HCT116 (cell line): ENCODE measurements around the gene LCN2. TPM values are rescaled to one million over a fixed set of nuclear protein-coding genes. Genes with fewer than 3 reads are reported as not detected.
A peak's percentile ranks its signal among the peaks of the same experiment; 100 is the strongest.

Source experiments
- ATAC-seq: fragments of 200-7000 bp; cut with Tn5 transposase; 2 replicates; pipeline ENCODE4 v1.9.1; 2020; ENCODE audit warnings: mild to moderate bottlenecking, moderate library complexity
- BruUV-seq: library from RNA; stranded (reverse); fragments of 400-500 nt; replicated peaks from 2 replicates; lab custom pipeline; 2021; lab: Mats Ljungman, UMichigan
- CTCF ChIA-PET: fragments of 300-600 bp; sonication (Branson Sonifier 250); formaldehyde crosslinking; loops from one replicate; lab custom pipeline; 2021; ENCODE audit warnings: antibody characterized with exemption; lab: Charles Lee
- POLR2A ChIA-PET: fragments of 300-600, 350-600 bp; sonication (Branson Sonifier 250); formaldehyde crosslinking; loops from one replicate; lab custom pipeline; 2021; ENCODE audit warnings: antibody characterized with exemption; lab: Charles Lee
- RAD21 ChIA-PET, 2 experiments: fragments of 300-600 bp; sonication (Branson Sonifier 250); formaldehyde crosslinking; loops; one replicate each; lab custom pipeline; 2023; ENCODE audit warnings: low total read pairs in 2 of 2; ENCODE audit not compliant: uncharacterized antibody in 2 of 2, unreplicated experiment in 2 of 2, low non-redundant PET in 1 of 2; lab: Charles Lee
- DNase-seq: peaks from one replicate; pipeline ENCODE4 v3.0.0-alpha.2; 2010; ENCODE audit warnings: low read depth, low spot score
- H2AFZ ChIP-seq: fragments of 200-600 bp; shearing (Covaris generic), sonication (generic); 2 replicates; pipeline ENCODE4 v1.6.1; 2017; ENCODE audit warnings: low read depth, mixed run types, mixed read lengths, antibody characterized with exemption, low read length; ENCODE audit not compliant: poor library complexity, severe bottlenecking
- H3K27ac ChIP-seq: 2 replicates; pipeline ENCODE4 v1.5.1; 2012; ENCODE audit warnings: low read depth, low read length
- H3K27me3 ChIP-seq: fragments of 200-600 bp; sonication (generic); 2 replicates; pipeline ENCODE4 v1.6.1; 2016; ENCODE audit warnings: mixed run types, low read length, mixed read lengths; ENCODE audit not compliant: insufficient read depth
- H3K36me3 ChIP-seq, 2 experiments: fragments of 200-500 bp in 1 of 2; fragments of 200-600 bp in 1 of 2; sonication (Bioruptor generic) in 1 of 2; sonication (generic) in 1 of 2; 2 replicates each; pipeline versions ENCODE4 v1.5.1 to v1.6.1; 2014 to 2016; ENCODE audit warnings: low read length in 2 of 2, inconsistent platforms in 1 of 2, mixed read lengths in 1 of 2, mixed run types in 1 of 2; ENCODE audit not compliant: insufficient read depth in 2 of 2, control insufficient read depth in 1 of 2
- H3K4me1 ChIP-seq, 2 experiments: fragments of 200-600 bp in 1 of 2; sonication (generic) in 1 of 2; 2 replicates each; pipeline versions ENCODE4 v1.5.1 to v1.6.1; 2012 to 2017; ENCODE audit warnings: low read length in 2 of 2, inconsistent platforms in 1 of 2, mild to moderate bottlenecking in 1 of 2, mixed read lengths in 1 of 2, mixed run types in 1 of 2, moderate library complexity in 1 of 2; ENCODE audit not compliant: insufficient read depth in 2 of 2, control insufficient read depth in 1 of 2
- H3K4me2 ChIP-seq: fragments of 200-600 bp; sonication (generic); 2 replicates; pipeline ENCODE4 v1.6.1; 2017; ENCODE audit warnings: mixed run types, low read length, mixed read lengths
- H3K4me3 ChIP-seq, 2 experiments: fragments of 200-600 bp in 1 of 2; sonication (generic) in 1 of 2; replicated peaks in 1 of 2; 2 replicates each; pipeline ENCODE4 v1.5.1; 2011 to 2016; ENCODE audit warnings: low read length in 2 of 2, control low read depth in 1 of 2, low read depth in 1 of 2, mild to moderate bottlenecking in 1 of 2, mixed read lengths in 1 of 2, mixed run types in 1 of 2
- H3K79me2 ChIP-seq: fragments of 200-600 bp; sonication (generic); 2 replicates; pipeline ENCODE4 v1.6.1; 2017; ENCODE audit warnings: mild to moderate bottlenecking, mixed run types, low read length, moderate library complexity, mixed read lengths; ENCODE audit not compliant: insufficient read depth
- H3K9ac ChIP-seq: fragments of 200-600 bp; sonication (generic); 2 replicates; pipeline ENCODE4 v1.6.1; 2016; ENCODE audit warnings: low read length, mixed read lengths
- H3K9me2 ChIP-seq: fragments of 200-600 bp; sonication (generic), shearing (Covaris generic); 2 replicates; pipeline ENCODE4 v1.6.1; 2017; ENCODE audit warnings: mixed run types, mild to moderate bottlenecking, moderate library complexity; ENCODE audit not compliant: insufficient read depth
- H3K9me3 ChIP-seq, 2 experiments: fragments of 200-500 bp in 1 of 2; fragments of 200-600 bp in 1 of 2; sonication (Bioruptor generic) in 1 of 2; sonication (generic) in 1 of 2; 2 replicates each; pipeline ENCODE4 v1.6.1; 2014 to 2017; ENCODE audit warnings: low read length in 2 of 2, mixed read lengths in 2 of 2, inconsistent platforms in 1 of 2, low read depth in 1 of 2, mild to moderate bottlenecking in 1 of 2, mixed run types in 1 of 2, moderate library complexity in 1 of 2; ENCODE audit not compliant: control insufficient read depth in 1 of 2, insufficient read depth in 1 of 2
- H4K20me1 ChIP-seq: fragments of 200-600 bp; sonication (generic), shearing (Covaris generic); 2 replicates; pipeline ENCODE4 v1.6.1; 2017; ENCODE audit warnings: mixed run types, mild to moderate bottlenecking, moderate library complexity; ENCODE audit not compliant: insufficient read depth
- EGR1 ChIP-seq: IDR thresholded peaks from 2 replicates; pipeline ENCODE4 v1.6.1; 2012; ENCODE audit warnings: low read depth
- EZH2 ChIP-seq: fragments of 200-600 bp; sonication (generic); IDR thresholded peaks from 2 replicates; pipeline ENCODE4 v1.6.1; 2017; ENCODE audit warnings: antibody characterized with exemption, mixed run types
- EZH2phosphoT487 ChIP-seq: fragments of 200-600 bp; IDR thresholded peaks from 2 replicates; pipeline ENCODE4 v1.6.1; 2018; ENCODE audit warnings: antibody characterized with exemption, borderline replicate concordance
- POLR2AphosphoS5 ChIP-seq: IDR thresholded peaks from 2 replicates; pipeline ENCODE4 v1.6.1; 2011; ENCODE audit warnings: mild to moderate bottlenecking, low read depth, low read length, moderate library complexity
- SIN3A ChIP-seq: IDR thresholded peaks from 2 replicates; pipeline ENCODE4 v1.6.1; 2012; ENCODE audit warnings: low read depth
- ZFX ChIP-seq: fragments of 450-650 bp; IDR thresholded peaks from 2 replicates; pipeline ENCODE4 v1.6.1; 2017
- intact Hi-C: fragments of 100-400 bp; cut with micrococcal nuclease; formaldehyde crosslinking; loops from 2 replicates; pipeline ENCODE4 v1.10.0; 2022
- total RNA-seq: library from RNA; stranded (reverse); gene quantifications from one replicate; pipeline ENCODE4 v1.2.1, GENCODE V29; 2021; ENCODE audit not compliant: unreplicated experiment
- TF ChIP-seq, protein P1 (sequence below): IDR thresholded peaks from 2 replicates; pipeline ENCODE4 v1.6.1; 2012; ENCODE audit warnings: low read depth
- TF ChIP-seq, protein P2 (sequence below): IDR thresholded peaks from 2 replicates; pipeline ENCODE4 v1.6.1; 2012

LCN2 gene
- total RNA-seq, 1 experiment from 2014 or later, result 9.2 TPM

- no peaks in the 10 kb centered on the region for H3K9me3 ChIP-seq
- H2AFZ ChIP-seq, result no peak overlapping the region
- no peak overlapping the region for H3K9ac ChIP-seq
- POLR2A ChIA-PET, result no interaction called here
- ATAC-seq (no peak), DNase-seq (no peak)
- H3K4me2 ChIP-seq, result no peak overlapping the region
- H4K20me1 ChIP-seq, result no peaks in the 10 kb centered on the region
- TF ChIP-seq POLR2AphosphoS5 (0 out of 2 replicates have a peak, but pooled peaks have one; percentile 13), EZH2phosphoT487 (no peak)
- no peak overlapping the region for H3K4me3 ChIP-seq
- RAD21 ChIA-PET, result no interaction called here
- H3K27me3 ChIP-seq, result no peaks in the 10 kb centered on the region
- no TSS peak for BruUV-seq
- H3K79me2 ChIP-seq, result peaks cover 5% of the 10 kb centered on the region; the same call in 1 of the 2 replicates
- H3K9me2 ChIP-seq, result no peaks in the 10 kb centered on the region
- CTCF ChIA-PET, result no interaction called here
- intact Hi-C loops, result no loop called here
- H3K4me1 ChIP-seq, result peaks cover 3 to 4% of the 10 kb centered on the region in 2 experiments; a peak in 3 of 4 replicates
- no peak overlapping the region for H3K27ac ChIP-seq
- H3K36me3 ChIP-seq, result peaks cover 6 to 21% of the 10 kb centered on the region in 2 experiments; a peak in 3 of 4 replicates
Observed at GRCh38 chr9:128118971-128119665, 30.1 kb upstream of the LCN2 start.

DNA sequence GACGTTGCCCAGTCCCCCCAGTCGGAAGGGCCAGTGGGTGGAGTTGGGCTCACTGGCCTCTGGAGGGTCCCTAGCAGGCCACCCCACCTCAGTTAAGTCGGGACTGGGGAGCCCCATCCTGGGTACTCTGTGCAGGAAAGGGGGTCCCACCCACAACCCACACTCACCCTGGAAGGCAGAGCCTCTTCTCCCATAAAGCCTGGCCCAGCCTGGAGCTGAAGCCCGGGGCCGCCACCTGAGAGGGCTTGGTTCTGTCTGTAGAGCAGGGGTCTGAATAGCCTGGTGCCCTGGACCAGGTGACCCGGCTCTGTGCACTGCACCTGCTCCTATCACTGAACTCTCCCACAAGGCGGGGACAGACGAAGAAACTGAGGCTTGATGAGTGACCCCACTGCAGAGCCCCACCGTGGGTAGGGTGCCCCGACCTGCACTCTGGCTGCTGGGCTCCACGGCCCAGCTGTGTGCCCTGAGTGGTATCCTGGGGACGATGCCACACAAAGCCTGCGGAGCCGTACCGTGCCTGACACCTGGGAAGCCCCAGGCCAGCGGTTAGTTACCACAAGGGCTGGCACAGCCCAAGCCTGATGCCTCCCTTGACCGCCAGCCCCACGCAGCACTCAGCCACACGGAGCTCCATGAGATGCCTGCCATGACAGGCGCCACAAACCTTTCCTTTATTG lies 29.1 kb upstream of the LCN2 start:
- CTCF ChIA-PET, result no interaction called here
- POLR2A ChIA-PET, result no interaction called here

More for the DNA sequence above, 29.1 kb upstream of the LCN2 start:
- Histone ChIP-seq H3K79me2 (peaks cover 16% of the 10 kb centered on the region), H3K9ac (no peak overlapping the region), H3K4me3 (no peak overlapping the region), H3K27ac (no peak overlapping the region), H3K27me3 (no peaks in the 10 kb centered on the region), H2AFZ (no peak overlapping the region), H3K9me3 (no peaks in the 10 kb centered on the region), H3K9me2 (no peaks in the 10 kb centered on the region), H4K20me1 (peaks cover 9% of the 10 kb centered on the region; the same call in 1 of the 2 replicates), H3K36me3 (peaks cover 6 to 30% of the 10 kb centered on the region in 2 experiments; a peak in 3 of 4 replicates), H3K4me2 (no peak overlapping the region), H3K4me1 (peaks cover 3 to 11% of the 10 kb centered on the region in 2 experiments)
- DNase-seq (no peak), ATAC-seq (no peak)
- RAD21 ChIA-PET, result no interaction called here
- intact Hi-C loops, result no loop called here
- TF ChIP-seq EZH2 (no peak), ZFX (no peak), POLR2AphosphoS5 (no peak; the same call in none of the 2 replicates), EGR1 (no peak), SIN3A (no peak)
- TF ChIP-seq, protein P1, sequence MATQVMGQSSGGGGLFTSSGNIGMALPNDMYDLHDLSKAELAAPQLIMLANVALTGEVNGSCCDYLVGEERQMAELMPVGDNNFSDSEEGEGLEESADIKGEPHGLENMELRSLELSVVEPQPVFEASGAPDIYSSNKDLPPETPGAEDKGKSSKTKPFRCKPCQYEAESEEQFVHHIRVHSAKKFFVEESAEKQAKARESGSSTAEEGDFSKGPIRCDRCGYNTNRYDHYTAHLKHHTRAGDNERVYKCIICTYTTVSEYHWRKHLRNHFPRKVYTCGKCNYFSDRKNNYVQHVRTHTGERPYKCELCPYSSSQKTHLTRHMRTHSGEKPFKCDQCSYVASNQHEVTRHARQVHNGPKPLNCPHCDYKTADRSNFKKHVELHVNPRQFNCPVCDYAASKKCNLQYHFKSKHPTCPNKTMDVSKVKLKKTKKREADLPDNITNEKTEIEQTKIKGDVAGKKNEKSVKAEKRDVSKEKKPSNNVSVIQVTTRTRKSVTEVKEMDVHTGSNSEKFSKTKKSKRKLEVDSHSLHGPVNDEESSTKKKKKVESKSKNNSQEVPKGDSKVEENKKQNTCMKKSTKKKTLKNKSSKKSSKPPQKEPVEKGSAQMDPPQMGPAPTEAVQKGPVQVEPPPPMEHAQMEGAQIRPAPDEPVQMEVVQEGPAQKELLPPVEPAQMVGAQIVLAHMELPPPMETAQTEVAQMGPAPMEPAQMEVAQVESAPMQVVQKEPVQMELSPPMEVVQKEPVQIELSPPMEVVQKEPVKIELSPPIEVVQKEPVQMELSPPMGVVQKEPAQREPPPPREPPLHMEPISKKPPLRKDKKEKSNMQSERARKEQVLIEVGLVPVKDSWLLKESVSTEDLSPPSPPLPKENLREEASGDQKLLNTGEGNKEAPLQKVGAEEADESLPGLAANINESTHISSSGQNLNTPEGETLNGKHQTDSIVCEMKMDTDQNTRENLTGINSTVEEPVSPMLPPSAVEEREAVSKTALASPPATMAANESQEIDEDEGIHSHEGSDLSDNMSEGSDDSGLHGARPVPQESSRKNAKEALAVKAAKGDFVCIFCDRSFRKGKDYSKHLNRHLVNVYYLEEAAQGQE, result no peak
- TF ChIP-seq, protein P2, sequence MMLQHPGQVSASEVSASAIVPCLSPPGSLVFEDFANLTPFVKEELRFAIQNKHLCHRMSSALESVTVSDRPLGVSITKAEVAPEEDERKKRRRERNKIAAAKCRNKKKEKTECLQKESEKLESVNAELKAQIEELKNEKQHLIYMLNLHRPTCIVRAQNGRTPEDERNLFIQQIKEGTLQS, result no peak
- no TSS peak for BruUV-seq
